Neuronal stem cell (in vitro differentiated cells): ENCODE results near the gene RRAGC.
A peak's percentile ranks its signal among the peaks of the same experiment; 100 is the strongest.

Experiments used
- DNase-seq: peaks from one replicate; pipeline ENCODE4 v3.0.0-alpha.2; 2013; ENCODE audit warnings: low spot score
- H2AFZ ChIP-seq: one replicate; pipeline ENCODE4 v1.6.1; 2013; ENCODE audit warnings: mild to moderate bottlenecking, low read length, inconsistent platforms
- H2AK5ac ChIP-seq: 2 replicates; pipeline ENCODE4 v1.6.1; 2013; ENCODE audit warnings: low read depth, mild to moderate bottlenecking, inconsistent platforms, low read length, moderate library complexity, mixed read lengths
- H2BK120ac ChIP-seq: 2 replicates; pipeline ENCODE4 v1.6.1; 2013; ENCODE audit warnings: low read depth, mild to moderate bottlenecking, inconsistent platforms, low read length, moderate library complexity, mixed read lengths
- H2BK12ac ChIP-seq: one replicate; pipeline ENCODE4 v1.6.1; 2013; ENCODE audit warnings: low read length, inconsistent platforms
- H2BK15ac ChIP-seq: 2 replicates; pipeline ENCODE4 v1.6.1; 2013; ENCODE audit warnings: mild to moderate bottlenecking, low read length, inconsistent platforms, mixed read lengths
- H2BK5ac ChIP-seq: one replicate; pipeline ENCODE4 v1.6.1; 2013; ENCODE audit warnings: inconsistent platforms, mild to moderate bottlenecking, low read length, moderate library complexity
- H3K14ac ChIP-seq: one replicate; pipeline ENCODE4 v1.6.1; 2013; ENCODE audit warnings: low read length, inconsistent platforms
- H3K18ac ChIP-seq: 2 replicates; pipeline ENCODE4 v1.6.1; 2013; ENCODE audit warnings: low read length, inconsistent platforms
- H3K23ac ChIP-seq: 2 replicates; pipeline ENCODE4 v1.6.1; 2013; ENCODE audit warnings: low read depth, mild to moderate bottlenecking, mixed read lengths, low read length, inconsistent platforms; ENCODE audit not compliant: poor library complexity
- H3K27ac ChIP-seq: replicated peaks from 3 replicates; pipeline ENCODE4 v1.5.1; 2013; ENCODE audit warnings: low read length, inconsistent platforms
- H3K27me3 ChIP-seq, 3 experiments: 2 replicates each; pipeline ENCODE4 v1.6.1; 2013; ENCODE audit warnings: low read length in 3 of 3, mild to moderate bottlenecking in 2 of 3, inconsistent platforms in 1 of 3, low read depth in 1 of 3, mixed read lengths in 1 of 3, moderate library complexity in 1 of 3; ENCODE audit not compliant: control insufficient read depth in 3 of 3, insufficient read depth in 3 of 3
- H3K36me3 ChIP-seq, 2 donors: replicated peaks in 1 of 2; 2 replicates each; pipeline ENCODE4 v1.6.1; 2013; ENCODE audit warnings: low read length in 2 of 2; ENCODE audit not compliant: control insufficient read depth in 2 of 2, insufficient read depth in 2 of 2
- H3K4ac ChIP-seq: 2 replicates; pipeline ENCODE4 v1.6.1; 2013; ENCODE audit warnings: inconsistent platforms, mild to moderate bottlenecking, low read length, moderate library complexity
- H3K4me1 ChIP-seq, 2 donors: 1 replicate in 1 of 2; 2 replicates in 1 of 2; pipeline ENCODE4 v1.6.1; 2013; ENCODE audit warnings: low read length in 2 of 2, low read depth in 1 of 2; ENCODE audit not compliant: control insufficient read depth in 2 of 2, insufficient read depth in 1 of 2
- H3K4me2 ChIP-seq: one replicate; pipeline ENCODE4 v1.6.1; 2013; ENCODE audit warnings: mild to moderate bottlenecking, low read length, inconsistent platforms; ENCODE audit not compliant: insufficient read depth, poor library complexity, severe bottlenecking
- H3K4me3 ChIP-seq, 2 donors: 2 replicates each; pipeline ENCODE4 v1.5.1; 2013; ENCODE audit warnings: low read length in 2 of 2, mild to moderate bottlenecking in 2 of 2, inconsistent platforms in 1 of 2, moderate library complexity in 1 of 2
- H3K79me1 ChIP-seq: one replicate; pipeline ENCODE4 v1.6.1; 2013; ENCODE audit warnings: low read depth, mild to moderate bottlenecking, inconsistent platforms, low read length, moderate library complexity
- H3K9ac ChIP-seq: one replicate; pipeline ENCODE4 v1.6.1; 2013; ENCODE audit warnings: mild to moderate bottlenecking, low read depth, low read length, inconsistent platforms; ENCODE audit not compliant: poor library complexity
- H3K9me3 ChIP-seq, 2 donors: replicated peaks in 1 of 2; 2 replicates each; pipeline versions ENCODE3 to v1.6.1; 2013; ENCODE audit warnings: low read length in 2 of 2, mild to moderate bottlenecking in 2 of 2, inconsistent platforms in 1 of 2, low read depth in 1 of 2, mixed read lengths in 1 of 2, moderate library complexity in 1 of 2; ENCODE audit not compliant: control insufficient read depth in 2 of 2, insufficient read depth in 1 of 2
- H4K8ac ChIP-seq: one replicate; pipeline ENCODE4 v1.6.1; 2013; ENCODE audit warnings: low read depth, mild to moderate bottlenecking, inconsistent platforms, low read length, moderate library complexity
- H4K91ac ChIP-seq: one replicate; pipeline ENCODE4 v1.6.1; 2013; ENCODE audit warnings: low read length, low read depth, mild to moderate bottlenecking, inconsistent platforms; ENCODE audit not compliant: poor library complexity
- WGBS, 2 donors: extraction: QIAGEN DNeasy Blood & Tissue Kit; methylation state at CpG; one replicate each; pipeline ENCODE4 v1.1.7; 2013; ENCODE audit warnings: missing lambda C conversion rate in 2 of 2, mixed read lengths in 1 of 2; ENCODE audit not compliant: insufficient read length in 2 of 2, insufficient replicate concordance in 1 of 2; ENCODE audit errors: extremely low coverage in 2 of 2; 5-methylcytosine and 5-hydroxymethylcytosine counted together

The RRAGC gene

GRCh38 chr1:38805036-38805435 lies 54.5 kb downstream of the RRAGC start:
- H2BK12ac ChIP-seq: no peak overlapping the region
- no peak for DNase-seq
- H3K27ac ChIP-seq: no peak overlapping the region
- no peaks in the 10 kb centered on the region for H3K9me3 ChIP-seq
- WGBS, 2 donors: no CpG with 5 or more reads among the region's 8 CpGs
- H3K4ac ChIP-seq: no peak overlapping the region
- H3K14ac ChIP-seq: no peak overlapping the region
- no peak overlapping the region for H3K9ac ChIP-seq
- H3K27me3 ChIP-seq: peaks cover 0 to 63% (median 16%) of the 10 kb centered on the region in 3 experiments
- H3K36me3 ChIP-seq: no peaks in the 10 kb centered on the region
- no peak overlapping the region for H3K18ac ChIP-seq
- no peaks in the 10 kb centered on the region for H3K79me1 ChIP-seq
- no peak overlapping the region for H3K23ac ChIP-seq
- H2AK5ac ChIP-seq: no peak overlapping the region
- H2AFZ ChIP-seq: no peak overlapping the region
- no peak overlapping the region for H3K4me3 ChIP-seq
- no peak overlapping the region for H2BK120ac ChIP-seq
- no peak overlapping the region for H2BK15ac ChIP-seq
- H4K91ac ChIP-seq: no peak overlapping the region
- H2BK5ac ChIP-seq: no peak overlapping the region
- no peaks in the 10 kb centered on the region for H3K4me1 ChIP-seq
- H3K4me2 ChIP-seq: no peak overlapping the region
- H4K8ac ChIP-seq: no peak overlapping the region

- H2BK15ac ChIP-seq: peak overlapping the region; percentile 16
Observed at GRCh38 chr1:38804062-38804886, 55.3 kb downstream of the RRAGC start.

GRCh38 chr1:38803647-38804046 lies 55.9 kb downstream of the RRAGC start:
- whole genome bisulfite sequencing, 2 donors: no CpG with 5 or more reads among the region's 8 CpGs
- Histone ChIP-seq H3K4me1 (no peaks in the 10 kb centered on the region), H3K27me3 (peaks cover 0 to 66% (median 16%) of the 10 kb centered on the region in 3 experiments), H2AK5ac (no peak overlapping the region), H3K9ac (no peak overlapping the region), H3K36me3 (no peaks in the 10 kb centered on the region), H3K4ac (no peak overlapping the region), H4K91ac (no peak overlapping the region), H2BK12ac (no peak overlapping the region), H2BK5ac (no peak overlapping the region), H3K14ac (no peak overlapping the region), H4K8ac (no peak overlapping the region), H3K23ac (no peak overlapping the region), H3K79me1 (no peaks in the 10 kb centered on the region), H3K27ac (no peak overlapping the region), H2BK120ac (no peak overlapping the region), H3K18ac (no peak overlapping the region), H3K4me3 (peak overlapping the region; percentile 46 to 77), H2AFZ (peak overlapping the region; percentile 97), H3K4me2 (peak overlapping the region; percentile 93), H3K9me3 (no peaks in the 10 kb centered on the region), H2BK15ac (no peak overlapping the region)
- no peak for DNase-seq

More at GRCh38 chr1:38804062-38804886, 55.3 kb downstream of the RRAGC start:
- no peak overlapping the region for H2BK5ac ChIP-seq
- H3K9ac ChIP-seq: peak overlapping the region; percentile 45
- no peak overlapping the region for H2BK12ac ChIP-seq
- peak overlapping the region; percentile 93 for H3K4me2 ChIP-seq
- H3K79me1 ChIP-seq: no peaks in the 10 kb centered on the region
- peak overlapping the region; percentile 7 for H3K23ac ChIP-seq
- H2BK120ac ChIP-seq: peak overlapping the region; percentile 72
- H3K4me1 ChIP-seq: no peaks in the 10 kb centered on the region
- H3K27me3 ChIP-seq: peaks cover 0 to 66% (median 16%) of the 10 kb centered on the region in 3 experiments
- no CpG with 5 or more reads among the region's 81 CpGs for WGBS, 2 donors
- no peaks in the 10 kb centered on the region for H3K36me3 ChIP-seq
- no peak overlapping the region for H4K8ac ChIP-seq
- peak overlapping the region; percentile 17 for H3K4ac ChIP-seq
- H3K18ac ChIP-seq: peak overlapping the region; percentile 95
- no peak overlapping the region for H3K14ac ChIP-seq
- peak overlapping the region; percentile 97 for H2AFZ ChIP-seq
- H4K91ac ChIP-seq: no peak overlapping the region
- peak; percentile 48 for DNase-seq
- H3K4me3 ChIP-seq: peak overlapping the region; percentile 46 to 77
- H2AK5ac ChIP-seq: no peak overlapping the region
- no peaks in the 10 kb centered on the region for H3K9me3 ChIP-seq
- H3K27ac ChIP-seq: no peak overlapping the region
